ENCODE results near the gene KRTAP4-1. TPM values are rescaled to one million over a fixed set of nuclear protein-coding genes. Genes with fewer than 3 reads are reported as not detected.
"Not testable (repeated sequence)": the region's sequence is repeated elsewhere in the genome, so short reads cannot be mapped to it uniquely, and the experiment has no call there.

The KRTAP4-1 gene
- total RNA-seq, 1 donor = not detected

DNA sequence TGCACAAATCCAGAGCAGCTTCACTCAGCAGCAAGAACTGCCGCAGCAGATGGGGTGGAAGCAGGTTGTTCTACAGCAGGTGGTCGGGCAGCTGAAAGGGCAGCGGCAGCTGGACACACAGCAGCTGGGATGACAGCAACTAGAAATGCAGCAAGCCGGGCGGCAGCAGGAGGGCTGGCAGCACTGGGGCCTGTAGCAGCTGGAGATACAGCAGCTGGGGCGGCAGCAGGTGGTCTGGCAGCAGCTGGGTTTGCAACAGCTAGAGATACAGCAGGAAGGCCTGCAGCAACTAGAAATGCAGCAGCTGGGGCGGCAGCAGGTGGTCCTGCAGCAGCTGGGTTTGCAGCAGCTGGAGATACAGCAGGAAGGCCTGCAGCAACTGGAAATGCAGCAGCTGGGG is 17.1 kb downstream of the KRTAP4-1 start:
- no peak for DNase-seq (ENCODE audit: insufficient read length, low spot score, missing footprints)
- Histone ChIP-seq H3K27ac (ENCODE audit: low read depth, low read length) (no peak overlapping the region), H4K20me1 (ENCODE audit: insufficient read depth, low read length) (no peaks in the 10 kb centered on the region), H3K9me3 (ENCODE audit: low read depth, low read length) (no peaks in the 10 kb centered on the region), H3K4me3 (ENCODE audit: insufficient read depth, low read length) (no peak overlapping the region), H3K36me3 (ENCODE audit: insufficient read depth, low read length) (no peaks in the 10 kb centered on the region), H2AFZ (ENCODE audit: low read length) (no peak overlapping the region), H3K4me2 (ENCODE audit: insufficient read depth, low read length) (no peak overlapping the region), H3K4me1 (ENCODE audit: insufficient read depth, low read length) (no peaks in the 10 kb centered on the region), H3K79me2 (ENCODE audit: insufficient read depth, low read length) (no peaks in the 10 kb centered on the region), H3K27me3 (ENCODE audit: insufficient read depth, low read length) (no peaks in the 10 kb centered on the region)
- TF ChIP-seq, protein P1, sequence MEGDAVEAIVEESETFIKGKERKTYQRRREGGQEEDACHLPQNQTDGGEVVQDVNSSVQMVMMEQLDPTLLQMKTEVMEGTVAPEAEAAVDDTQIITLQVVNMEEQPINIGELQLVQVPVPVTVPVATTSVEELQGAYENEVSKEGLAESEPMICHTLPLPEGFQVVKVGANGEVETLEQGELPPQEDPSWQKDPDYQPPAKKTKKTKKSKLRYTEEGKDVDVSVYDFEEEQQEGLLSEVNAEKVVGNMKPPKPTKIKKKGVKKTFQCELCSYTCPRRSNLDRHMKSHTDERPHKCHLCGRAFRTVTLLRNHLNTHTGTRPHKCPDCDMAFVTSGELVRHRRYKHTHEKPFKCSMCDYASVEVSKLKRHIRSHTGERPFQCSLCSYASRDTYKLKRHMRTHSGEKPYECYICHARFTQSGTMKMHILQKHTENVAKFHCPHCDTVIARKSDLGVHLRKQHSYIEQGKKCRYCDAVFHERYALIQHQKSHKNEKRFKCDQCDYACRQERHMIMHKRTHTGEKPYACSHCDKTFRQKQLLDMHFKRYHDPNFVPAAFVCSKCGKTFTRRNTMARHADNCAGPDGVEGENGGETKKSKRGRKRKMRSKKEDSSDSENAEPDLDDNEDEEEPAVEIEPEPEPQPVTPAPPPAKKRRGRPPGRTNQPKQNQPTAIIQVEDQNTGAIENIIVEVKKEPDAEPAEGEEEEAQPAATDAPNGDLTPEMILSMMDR (IDR thresholded peaks at IDR 0.05; ENCODE audit: extremely low read depth, low read depth, low read length) = no peak

DNA sequence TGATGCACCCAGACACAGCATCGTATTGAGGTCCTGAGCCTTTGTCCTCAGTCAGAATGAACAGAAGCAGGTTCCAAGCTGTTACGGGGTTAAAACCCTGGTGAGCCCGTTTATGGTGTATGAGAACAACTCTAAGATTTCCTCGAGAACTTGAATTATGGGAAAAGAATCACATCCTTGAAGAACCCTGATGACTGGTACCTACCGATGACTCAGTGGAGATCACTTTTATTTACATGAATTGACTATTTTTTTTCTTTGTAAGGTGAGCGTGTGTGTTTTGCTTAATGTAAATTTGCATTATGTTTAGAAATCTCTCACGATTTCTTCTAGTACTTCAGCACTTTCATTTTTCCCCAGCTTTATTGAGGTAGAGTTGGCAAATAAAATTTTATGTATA is 20.9 kb downstream of the KRTAP4-1 start:
- Histone ChIP-seq H4K20me1 (ENCODE audit: insufficient read depth, low read length) (no peaks in the 10 kb centered on the region), H3K4me3 (ENCODE audit: insufficient read depth, low read length) (no peak overlapping the region), H3K79me2 (ENCODE audit: insufficient read depth, low read length) (no peaks in the 10 kb centered on the region), H2AFZ (ENCODE audit: low read length) (peak overlapping the region; percentile 2), H3K36me3 (ENCODE audit: insufficient read depth, low read length) (no peaks in the 10 kb centered on the region), H3K27me3 (ENCODE audit: insufficient read depth, low read length) (no peaks in the 10 kb centered on the region), H3K4me2 (ENCODE audit: insufficient read depth, low read length) (peak overlapping the region; percentile 6), H3K4me1 (ENCODE audit: insufficient read depth, low read length) (no peaks in the 10 kb centered on the region), H3K27ac (ENCODE audit: low read depth, low read length) (no peak overlapping the region), H3K9me3 (ENCODE audit: low read depth, low read length) (no peaks in the 10 kb centered on the region)
- DNase-seq (ENCODE audit: insufficient read length, low spot score, missing footprints) = peak; percentile 37
- TF ChIP-seq, protein P1 (IDR thresholded peaks at IDR 0.05; ENCODE audit: extremely low read depth, low read depth, low read length) = no peak

GRCh38 chr17:41160648-41161047 is 24.1 kb downstream of the KRTAP4-1 start, which contains the start of gene KRTAP4-4:
Gene KRTAP4-4, minus strand, starts transcription at chr17:41160748. Its CDS starts 57 bp downstream, at chr17:41160691.
- Histone ChIP-seq H3K4me1 (ENCODE audit: insufficient read depth, low read length) (no peaks in the 10 kb centered on the region), H3K4me2 (ENCODE audit: insufficient read depth, low read length) (no peak within 1 kb of the TSS)
- TF ChIP-seq, protein P1 (IDR thresholded peaks at IDR 0.05; ENCODE audit: extremely low read depth, low read depth, low read length) = no peak

GRCh38 chr17:41160190-41160589 is 24.5 kb downstream of the KRTAP4-1 start:
- H3K4me2 ChIP-seq (ENCODE audit: insufficient read depth, low read length); H3K27me3 ChIP-seq (ENCODE audit: insufficient read depth, low read length); DNase-seq (ENCODE audit: insufficient read length, low spot score, missing footprints); H3K36me3 ChIP-seq (ENCODE audit: insufficient read depth, low read length); H2AFZ ChIP-seq (ENCODE audit: low read length); H3K9me3 ChIP-seq (ENCODE audit: low read depth, low read length); H3K4me3 ChIP-seq (ENCODE audit: insufficient read depth, low read length); H3K79me2 ChIP-seq (ENCODE audit: insufficient read depth, low read length); H4K20me1 ChIP-seq (ENCODE audit: insufficient read depth, low read length); H3K27ac ChIP-seq (ENCODE audit: low read depth, low read length); H3K4me1 ChIP-seq (ENCODE audit: insufficient read depth, low read length): not testable (repeated sequence)

More at GRCh38 chr17:41160648-41161047, 24.1 kb downstream of the KRTAP4-1 start, which contains the start of gene KRTAP4-4:
- Histone ChIP-seq H3K4me3 (ENCODE audit: insufficient read depth, low read length) (no peak within 1 kb of the TSS), H3K79me2 (ENCODE audit: insufficient read depth, low read length) (no peaks in the 10 kb centered on the region), H2AFZ (ENCODE audit: low read length) (no peak within 1 kb of the TSS), H4K20me1 (ENCODE audit: insufficient read depth, low read length) (no peaks in the 10 kb centered on the region), H3K27ac (ENCODE audit: low read depth, low read length) (no peak within 1 kb of the TSS), H3K27me3 (ENCODE audit: insufficient read depth, low read length) (no peaks in the 10 kb centered on the region), H3K36me3 (ENCODE audit: insufficient read depth, low read length) (no peaks in the 10 kb centered on the region), H3K9me3 (ENCODE audit: low read depth, low read length) (no peaks in the 10 kb centered on the region)
- no peak for DNase-seq (ENCODE audit: insufficient read length, low spot score, missing footprints)
